Naive B cell (primary cell): ENCODE results near the gene GPSM1. TPM values are rescaled to one million over a fixed set of nuclear protein-coding genes. Genes with fewer than 3 reads are reported as not detected.

Experiments
- ATAC-seq, 2 donors: fragments of 150-1000 bp; cut with Tn5 transposase; 2 replicates each; pipeline ENCODE4 v1.10.0; 2021; ENCODE audit warnings: low read depth in 2 of 2, mild to moderate bottlenecking in 2 of 2, moderate library complexity in 2 of 2
- DNase-seq: peaks from one replicate; pipeline ENCODE4 v3.0.0; 2022
- H3K27ac Mint-ChIP-seq, 6 donors: one replicate each; pipeline ENCODE4 v1.8.0; 2020 to 2022; ENCODE audit warnings: mild to moderate bottlenecking in 6 of 6, mixed read lengths in 6 of 6, moderate library complexity in 5 of 6, inconsistent platforms in 2 of 6
- H3K27me3 Mint-ChIP-seq, 3 donors: one replicate each; pipeline ENCODE4 v1.8.0; 2021 to 2022; ENCODE audit warnings: mixed read lengths in 3 of 3, mild to moderate bottlenecking in 1 of 3
- H3K36me3 Mint-ChIP-seq, 2 donors: one replicate each; pipeline ENCODE4 v1.8.0; 2020 to 2022; ENCODE audit warnings: mixed read lengths in 2 of 2, inconsistent platforms in 1 of 2, mild to moderate bottlenecking in 1 of 2
- H3K4me1 Mint-ChIP-seq, 3 donors: one replicate each; pipeline ENCODE4 v1.8.0; 2020 to 2022; ENCODE audit warnings: mixed read lengths in 3 of 3, inconsistent platforms in 1 of 3, mild to moderate bottlenecking in 1 of 3, moderate library complexity in 1 of 3
- H3K4me3 Mint-ChIP-seq, 8 donors: one replicate each; pipeline ENCODE4 v1.8.0; 2020 to 2022; ENCODE audit warnings: mild to moderate bottlenecking in 8 of 8, mixed read lengths in 8 of 8, moderate library complexity in 8 of 8, inconsistent platforms in 2 of 8
- H3K9me3 Mint-ChIP-seq, 7 donors: one replicate each; pipeline ENCODE4 v1.8.0; 2020 to 2022; ENCODE audit warnings: mixed read lengths in 7 of 7, mild to moderate bottlenecking in 5 of 7, inconsistent platforms in 2 of 7, moderate library complexity in 1 of 7
- polyA plus RNA-seq, 6 donors: library from polyadenylated mRNA; unstranded; fragments of 300-500 nt; fragmentation: Illumina TruSeq; gene quantifications; one replicate each; pipeline ENCODE4 v1.2.3, GENCODE V29; 2021; ENCODE audit warnings: low read depth in 6 of 6

Gene GPSM1
- polyA plus RNA-seq, 6 donors from 2014 or later, result 0.69 to 1.6 (median 0.94) TPM; not detected in 1

- Mint-ChIP-seq H3K36me3 (no peaks in the 10 kb centered on the region), H3K27ac (no peak overlapping the region), H3K27me3 (no peaks in the 10 kb centered on the region), H3K4me1 (no peaks in the 10 kb centered on the region), H3K4me3 (peak overlapping the region in 1 of 8 donors; percentile 41), H3K9me3 (no peaks in the 10 kb centered on the region)
- ATAC-seq, result peak in 1 of 2 donors; percentile 32
- no peak for DNase-seq
These were observed 12.0 kb downstream of the GPSM1 start for GRCh38 chr9:136339173-136339957.

GRCh38 chr9:136339958-136340310 is 12.6 kb downstream of the GPSM1 start:
- Mint-ChIP-seq H3K27ac (no peak overlapping the region), H3K36me3 (no peaks in the 10 kb centered on the region), H3K4me3 (peak overlapping the region in 1 of 8 donors; percentile 66), H3K9me3 (no peaks in the 10 kb centered on the region), H3K27me3 (no peaks in the 10 kb centered on the region), H3K4me1 (no peaks in the 10 kb centered on the region)
- no peak for ATAC-seq
- no peak for DNase-seq

- no peaks in the 10 kb centered on the region for H3K27me3 Mint-ChIP-seq
- no peaks in the 10 kb centered on the region for H3K9me3 Mint-ChIP-seq
- DNase-seq (no peak), ATAC-seq (no peak)
- no peak overlapping the region for H3K27ac Mint-ChIP-seq
- H3K4me1 Mint-ChIP-seq, result no peaks in the 10 kb centered on the region
- no peaks in the 10 kb centered on the region for H3K36me3 Mint-ChIP-seq
- H3K4me3 Mint-ChIP-seq, result no peak overlapping the region
These were observed 13.2 kb downstream of the GPSM1 start for GRCh38 chr9:136340356-136341041.

- H3K9me3 Mint-ChIP-seq, result no peaks in the 10 kb centered on the region
- no peaks in the 10 kb centered on the region for H3K27me3 Mint-ChIP-seq
- no peak overlapping the region for H3K4me3 Mint-ChIP-seq
- ATAC-seq (no peak), DNase-seq (no peak)
- H3K4me1 Mint-ChIP-seq, result no peaks in the 10 kb centered on the region
- H3K27ac Mint-ChIP-seq, result no peak overlapping the region
- H3K36me3 Mint-ChIP-seq, result no peaks in the 10 kb centered on the region
These were observed 13.8 kb downstream of the GPSM1 start for GRCh38 chr9:136341042-136341655.

GRCh38 chr9:136341769-136342168 is 14.4 kb downstream of the GPSM1 start:
- Mint-ChIP-seq H3K4me3 (no peak overlapping the region), H3K27ac (no peak overlapping the region)

GRCh38 chr9:136342181-136343120 is 15.1 kb downstream of the GPSM1 start:
- Mint-ChIP-seq H3K4me3 (peak overlapping the region in 3 of 8 donors; percentile 9 to 44 (median 28)), H3K36me3 (no peaks in the 10 kb centered on the region), H3K27me3 (no peaks in the 10 kb centered on the region), H3K27ac (no peak overlapping the region), H3K4me1 (no peaks in the 10 kb centered on the region), H3K9me3 (no peaks in the 10 kb centered on the region)
- DNase-seq, result peak; percentile 32
- ATAC-seq, result peak; percentile 78 to 82

More at GRCh38 chr9:136341769-136342168, 14.4 kb downstream of the GPSM1 start:
- Mint-ChIP-seq H3K9me3 (no peaks in the 10 kb centered on the region), H3K36me3 (no peaks in the 10 kb centered on the region), H3K4me1 (no peaks in the 10 kb centered on the region), H3K27me3 (no peaks in the 10 kb centered on the region)
- ATAC-seq, result no peak
- DNase-seq, result no peak

- Mint-ChIP-seq H3K36me3 (no peaks in the 10 kb centered on the region), H3K9me3 (no peaks in the 10 kb centered on the region), H3K27me3 (no peaks in the 10 kb centered on the region), H3K27ac (peak overlapping the region in 2 of 6 donors; percentile 59 to 75), H3K4me3 (peak overlapping the region in 2 of 8 donors; percentile 9 to 64), H3K4me1 (no peaks in the 10 kb centered on the region)
- ATAC-seq (no peak), DNase-seq (no peak)
These were observed 16.0 kb downstream of the GPSM1 start for GRCh38 chr9:136343121-136343883.

GRCh38 chr9:136343884-136344269 is 16.5 kb downstream of the GPSM1 start:
- H3K27ac Mint-ChIP-seq, result no peak overlapping the region
- H3K27me3 Mint-ChIP-seq, result no peaks in the 10 kb centered on the region
- H3K36me3 Mint-ChIP-seq, result no peaks in the 10 kb centered on the region
- no peak for DNase-seq
- H3K4me3 Mint-ChIP-seq, result no peak overlapping the region
- no peaks in the 10 kb centered on the region for H3K9me3 Mint-ChIP-seq
- no peaks in the 10 kb centered on the region for H3K4me1 Mint-ChIP-seq
- no peak for ATAC-seq

GRCh38 chr9:136344544-136345280 is 17.4 kb downstream of the GPSM1 start:
- DNase-seq (no peak), ATAC-seq (no peak)
- no peaks in the 10 kb centered on the region for H3K27me3 Mint-ChIP-seq
- peak overlapping the region in 1 of 6 donors; percentile 82 for H3K27ac Mint-ChIP-seq
- no peaks in the 10 kb centered on the region for H3K4me1 Mint-ChIP-seq
- no peaks in the 10 kb centered on the region for H3K36me3 Mint-ChIP-seq
- H3K4me3 Mint-ChIP-seq, result no peak overlapping the region
- no peaks in the 10 kb centered on the region for H3K9me3 Mint-ChIP-seq

- Mint-ChIP-seq H3K27me3 (no peaks in the 10 kb centered on the region), H3K27ac (peak overlapping the region in 1 of 6 donors; percentile 82), H3K36me3 (no peaks in the 10 kb centered on the region), H3K4me3 (no peak overlapping the region), H3K4me1 (no peaks in the 10 kb centered on the region), H3K9me3 (no peaks in the 10 kb centered on the region)
- DNase-seq, result no peak
- no peak for ATAC-seq
These were observed 18.2 kb downstream of the GPSM1 start for GRCh38 chr9:136345281-136346156.

GRCh38 chr9:136346157-136346481 is 18.8 kb downstream of the GPSM1 start:
- ATAC-seq (no peak), DNase-seq (no peak)
- Mint-ChIP-seq H3K27me3 (no peaks in the 10 kb centered on the region), H3K4me3 (no peak overlapping the region), H3K9me3 (no peaks in the 10 kb centered on the region), H3K36me3 (no peaks in the 10 kb centered on the region), H3K4me1 (no peaks in the 10 kb centered on the region), H3K27ac (no peak overlapping the region)
